GM12801 (cell line): Measurements from ENCODE around the gene PRPSAP2.

Experiments used
- TF ChIP-seq, protein P1 (sequence below): IDR thresholded peaks from one replicate; pipeline ENCODE4 v1.5.1; 2011; ENCODE audit warnings: control low read depth; ENCODE audit not compliant: insufficient read length; ENCODE audit errors: extremely low read depth

The PRPSAP2 gene

GRCh38 chr17:18858567-18859245, 775 bp downstream of the PRPSAP2 start:
- TF ChIP-seq, protein P1, sequence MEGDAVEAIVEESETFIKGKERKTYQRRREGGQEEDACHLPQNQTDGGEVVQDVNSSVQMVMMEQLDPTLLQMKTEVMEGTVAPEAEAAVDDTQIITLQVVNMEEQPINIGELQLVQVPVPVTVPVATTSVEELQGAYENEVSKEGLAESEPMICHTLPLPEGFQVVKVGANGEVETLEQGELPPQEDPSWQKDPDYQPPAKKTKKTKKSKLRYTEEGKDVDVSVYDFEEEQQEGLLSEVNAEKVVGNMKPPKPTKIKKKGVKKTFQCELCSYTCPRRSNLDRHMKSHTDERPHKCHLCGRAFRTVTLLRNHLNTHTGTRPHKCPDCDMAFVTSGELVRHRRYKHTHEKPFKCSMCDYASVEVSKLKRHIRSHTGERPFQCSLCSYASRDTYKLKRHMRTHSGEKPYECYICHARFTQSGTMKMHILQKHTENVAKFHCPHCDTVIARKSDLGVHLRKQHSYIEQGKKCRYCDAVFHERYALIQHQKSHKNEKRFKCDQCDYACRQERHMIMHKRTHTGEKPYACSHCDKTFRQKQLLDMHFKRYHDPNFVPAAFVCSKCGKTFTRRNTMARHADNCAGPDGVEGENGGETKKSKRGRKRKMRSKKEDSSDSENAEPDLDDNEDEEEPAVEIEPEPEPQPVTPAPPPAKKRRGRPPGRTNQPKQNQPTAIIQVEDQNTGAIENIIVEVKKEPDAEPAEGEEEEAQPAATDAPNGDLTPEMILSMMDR, result no peak

DNA sequence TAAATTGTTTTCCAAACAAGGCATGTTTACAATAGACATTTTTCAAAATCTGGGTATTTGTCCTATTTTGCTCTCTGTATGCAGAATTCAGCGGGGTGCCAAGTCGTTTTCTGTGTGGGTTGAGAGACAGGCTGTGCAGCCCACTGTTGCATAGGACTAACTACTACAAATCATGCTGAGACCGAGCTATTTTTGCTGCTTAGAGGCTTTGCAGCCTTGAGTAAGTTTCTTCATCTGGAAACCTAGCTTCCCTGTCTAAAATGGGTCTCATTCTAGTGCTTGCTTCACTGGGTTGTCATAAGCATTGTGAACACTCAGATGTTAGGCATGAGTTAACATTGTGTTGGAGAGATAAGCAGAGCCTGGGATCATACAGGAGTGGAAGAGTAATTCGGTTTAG, 1.3 kb downstream of the PRPSAP2 start:
- TF ChIP-seq, protein P1, result no peak

GRCh38 chr17:18860161-18860972, 2.4 kb downstream of the PRPSAP2 start:
- TF ChIP-seq, protein P1, result no peak

GRCh38 chr17:18862011-18862410, 4.1 kb downstream of the PRPSAP2 start:
- TF ChIP-seq, protein P1, result no peak

DNA sequence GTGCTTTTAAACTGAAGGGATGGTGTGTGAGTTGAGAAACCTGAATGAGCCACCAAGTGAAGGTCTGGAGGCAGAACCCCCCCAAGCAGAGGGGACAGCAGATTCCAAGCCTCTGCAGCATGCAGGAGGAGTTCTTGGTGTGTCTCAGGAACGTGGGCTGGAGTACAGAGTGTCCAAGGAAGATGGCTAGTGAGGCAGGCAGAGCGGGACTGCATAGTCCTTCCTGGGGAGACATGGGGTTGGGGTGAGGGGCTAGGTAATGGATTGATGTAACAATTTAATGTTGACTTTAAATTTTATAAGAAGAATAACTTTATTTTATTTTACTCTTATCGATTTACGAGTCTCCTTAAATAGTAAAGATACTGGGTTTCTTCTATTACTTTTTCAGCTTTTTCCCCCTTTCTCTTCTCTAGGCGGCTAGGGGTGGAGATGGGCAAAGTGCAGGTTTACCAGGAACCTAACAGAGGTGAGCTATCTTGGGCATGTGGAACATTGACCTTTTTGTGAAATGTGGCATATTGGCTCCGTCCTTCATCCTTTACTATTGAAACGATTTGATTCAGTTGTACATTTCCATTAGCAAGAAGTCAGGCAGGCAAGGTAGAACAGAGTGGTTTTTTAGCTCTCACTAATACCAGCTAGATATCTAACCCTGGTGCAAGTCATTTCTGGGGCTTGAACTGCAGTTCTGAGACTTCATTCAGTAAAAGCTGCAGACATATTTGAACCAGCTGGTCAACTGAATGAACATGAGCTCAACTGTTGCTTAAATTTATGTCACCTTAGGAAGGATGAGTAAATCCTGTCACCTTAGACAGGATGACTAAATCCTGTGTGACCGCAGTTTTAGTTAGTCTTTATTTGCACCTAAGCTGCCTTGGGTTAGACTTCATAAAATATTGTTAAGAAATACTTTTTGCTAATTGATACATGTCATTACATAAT, 9.2 kb downstream of the PRPSAP2 start:
- TF ChIP-seq, protein P1, result no peak

GRCh38 chr17:18877104-18877645, 19.2 kb downstream of the PRPSAP2 start:
- TF ChIP-seq, protein P1, result no peak
